WTC11 (cell line): ENCODE results near the gene STK32A. TPM values are rescaled to one million over a fixed set of nuclear protein-coding genes. Genes with fewer than 3 reads are reported as not detected.

Experiments
- ATAC-seq: fragments of 200-7000 bp; cut with Tn5 transposase; 2 replicates; pipeline ENCODE4 v1.10.0; 2021; ENCODE audit warnings: mild to moderate bottlenecking, moderate library complexity
- CTCF ChIA-PET: fragments of 300-600 bp; sonication (Branson Sonifier 250); formaldehyde crosslinking; loops from one replicate; lab custom pipeline; 2021; ENCODE audit warnings: antibody characterized with exemption; lab: Charles Lee
- POLR2A ChIA-PET: fragments of 350-600 bp; sonication (Branson Sonifier 250); formaldehyde crosslinking; loops from one replicate; lab custom pipeline; 2021; ENCODE audit warnings: antibody characterized with exemption; lab: Charles Lee
- DNase-seq: peaks from one replicate; pipeline ENCODE4 v3.0.0; 2021; ENCODE audit warnings: low spot score
- H3K27ac Mint-ChIP-seq: 2 replicates; pipeline ENCODE4 v1.8.0; 2021; ENCODE audit warnings: mixed read lengths
- H3K27me3 Mint-ChIP-seq: 2 replicates; pipeline ENCODE4 v1.8.0; 2021; ENCODE audit warnings: low read depth, mild to moderate bottlenecking, moderate library complexity, mixed read lengths
- H3K36me3 Mint-ChIP-seq: 2 replicates; pipeline ENCODE4 v1.8.0; 2021; ENCODE audit warnings: mixed read lengths
- H3K4me1 Mint-ChIP-seq: 2 replicates; pipeline ENCODE4 v1.8.0; 2022; ENCODE audit warnings: mixed read lengths
- H3K4me3 Mint-ChIP-seq: 2 replicates; pipeline ENCODE4 v1.8.0; 2021; ENCODE audit warnings: mild to moderate bottlenecking, moderate library complexity, mixed read lengths
- H3K9me3 Mint-ChIP-seq: 2 replicates; pipeline ENCODE4 v1.8.0; 2021; ENCODE audit warnings: mixed read lengths
- ATF1 ChIP-seq: sonication (generic); formaldehyde crosslinking; IDR thresholded peaks from 2 replicates; pipeline ENCODE4 v1.8.1; 2023; ENCODE audit warnings: mild to moderate bottlenecking, moderate library complexity, missing genetic modification reagents
- ATF2 ChIP-seq: sonication (generic); formaldehyde crosslinking; IDR thresholded peaks from 2 replicates; pipeline ENCODE4 v1.8.1; 2022; ENCODE audit warnings: low read depth, missing genetic modification reagents, borderline replicate concordance
- EMX1 ChIP-seq: fragments of 250-450 bp; sonication (Bioruptor Pico); IDR thresholded peaks from 2 replicates; pipeline ENCODE4 v1.8.0; 2021; ENCODE audit warnings: mild to moderate bottlenecking
- ETV6 ChIP-seq: sonication (generic); formaldehyde crosslinking; IDR thresholded peaks from 2 replicates; pipeline ENCODE4 v1.8.1; 2022; ENCODE audit warnings: mild to moderate bottlenecking, missing genetic modification reagents
- HMGA2 ChIP-seq: fragments of 250-450 bp; sonication (Bioruptor Pico); IDR thresholded peaks from 2 replicates; pipeline ENCODE4 v1.4.0; 2021; ENCODE audit warnings: mild to moderate bottlenecking, moderate library complexity
- MYBL2 ChIP-seq: sonication (generic); formaldehyde crosslinking; IDR thresholded peaks from 2 replicates; pipeline ENCODE4 v1.8.1; 2023; ENCODE audit warnings: mild to moderate bottlenecking, moderate library complexity, missing genetic modification reagents
- NFE2L1 ChIP-seq: sonication (generic); formaldehyde crosslinking; IDR thresholded peaks from 2 replicates; pipeline ENCODE4 v1.8.1; 2023; ENCODE audit warnings: missing genetic modification reagents
- NFYB ChIP-seq: sonication (generic); formaldehyde crosslinking; conservative IDR thresholded peaks from 2 replicates; pipeline ENCODE4 v1.8.0; 2022; ENCODE audit warnings: low read depth, missing genetic modification reagents
- PREB ChIP-seq: sonication (generic); formaldehyde crosslinking; IDR thresholded peaks from 2 replicates; pipeline ENCODE4 v1.8.1; 2022; ENCODE audit warnings: mild to moderate bottlenecking, missing genetic modification reagents, moderate library complexity, borderline replicate concordance
- PRRX2 ChIP-seq: fragments of 250-450 bp; sonication (Bioruptor Pico); IDR thresholded peaks from 2 replicates; pipeline ENCODE4 v1.8.0; 2021; ENCODE audit warnings: mild to moderate bottlenecking
- RORB ChIP-seq: fragments of 250-450 bp; sonication (Bioruptor Pico); IDR thresholded peaks from 2 replicates; pipeline ENCODE4 v1.9.0; 2021; ENCODE audit warnings: mild to moderate bottlenecking
- SOX15 ChIP-seq: fragments of 250-450 bp; sonication (Bioruptor Pico); IDR thresholded peaks from 2 replicates; pipeline ENCODE4 v1.9.0; 2021; ENCODE audit warnings: mild to moderate bottlenecking
- SP1 ChIP-seq: sonication (generic); formaldehyde crosslinking; conservative IDR thresholded peaks from 2 replicates; pipeline ENCODE4 v1.8.1; 2022; ENCODE audit warnings: missing genetic modification reagents
- STAT6 ChIP-seq: sonication (generic); formaldehyde crosslinking; conservative IDR thresholded peaks from 2 replicates; pipeline ENCODE4 v1.8.1; 2023; ENCODE audit warnings: mild to moderate bottlenecking, low read depth, missing genetic modification reagents, moderate library complexity
- TCF7 ChIP-seq: sonication (generic); formaldehyde crosslinking; IDR thresholded peaks from 2 replicates; pipeline ENCODE4 v1.8.0; 2022; ENCODE audit warnings: mild to moderate bottlenecking, low read depth, missing genetic modification reagents, moderate library complexity
- TEAD4 ChIP-seq: sonication (generic); formaldehyde crosslinking; IDR thresholded peaks from 2 replicates; pipeline ENCODE4 v1.8.0; 2022; ENCODE audit warnings: mild to moderate bottlenecking, missing genetic modification reagents
- USF1 ChIP-seq: sonication (generic); formaldehyde crosslinking; IDR thresholded peaks from 2 replicates; pipeline ENCODE4 v1.8.0; 2022; ENCODE audit warnings: mild to moderate bottlenecking, missing genetic modification reagents
- ZNF121 ChIP-seq: sonication (generic); formaldehyde crosslinking; IDR thresholded peaks from 2 replicates; pipeline ENCODE4 v1.8.0; 2023; ENCODE audit warnings: missing genetic modification reagents
- ZNF219 ChIP-seq: sonication (generic); formaldehyde crosslinking; IDR thresholded peaks from 2 replicates; pipeline ENCODE4 v1.8.0; 2023; ENCODE audit warnings: missing genetic modification reagents, mild to moderate bottlenecking, borderline replicate concordance
- ZNF263 ChIP-seq: sonication (generic); formaldehyde crosslinking; IDR thresholded peaks from 2 replicates; pipeline ENCODE4 v1.8.1; 2022; ENCODE audit warnings: low read depth, mild to moderate bottlenecking, moderate library complexity, missing genetic modification reagents
- ZSCAN18 ChIP-seq: fragments of 250-450 bp; sonication (Bioruptor Pico); IDR thresholded peaks from 2 replicates; pipeline ENCODE4 v2.1.2; 2022; ENCODE audit warnings: mild to moderate bottlenecking, moderate library complexity
- total RNA-seq: library from RNA; stranded (reverse); gene quantifications from 3 replicates; pipeline ENCODE4 v1.2.3, GENCODE V29; 2021
- TF ChIP-seq, protein P1 (sequence below): sonication (generic); formaldehyde crosslinking; IDR thresholded peaks from 2 replicates; pipeline ENCODE4 v1.8.1; 2023; ENCODE audit warnings: mild to moderate bottlenecking, missing genetic modification reagents
- TF ChIP-seq, protein P2 (sequence below): sonication (generic); formaldehyde crosslinking; IDR thresholded peaks from 2 replicates; pipeline ENCODE4 v1.8.0; 2022; ENCODE audit warnings: mild to moderate bottlenecking, missing genetic modification reagents

STK32A gene
- total RNA-seq, 1 experiment from 2014 or later = 1.7 TPM

- no peak for TF ChIP-seq ZSCAN18 (CRISPR knock-in tag)
- TF ChIP-seq SP1 (CRISPR knock-in tag) = no peak
- TF ChIP-seq, protein P1, sequence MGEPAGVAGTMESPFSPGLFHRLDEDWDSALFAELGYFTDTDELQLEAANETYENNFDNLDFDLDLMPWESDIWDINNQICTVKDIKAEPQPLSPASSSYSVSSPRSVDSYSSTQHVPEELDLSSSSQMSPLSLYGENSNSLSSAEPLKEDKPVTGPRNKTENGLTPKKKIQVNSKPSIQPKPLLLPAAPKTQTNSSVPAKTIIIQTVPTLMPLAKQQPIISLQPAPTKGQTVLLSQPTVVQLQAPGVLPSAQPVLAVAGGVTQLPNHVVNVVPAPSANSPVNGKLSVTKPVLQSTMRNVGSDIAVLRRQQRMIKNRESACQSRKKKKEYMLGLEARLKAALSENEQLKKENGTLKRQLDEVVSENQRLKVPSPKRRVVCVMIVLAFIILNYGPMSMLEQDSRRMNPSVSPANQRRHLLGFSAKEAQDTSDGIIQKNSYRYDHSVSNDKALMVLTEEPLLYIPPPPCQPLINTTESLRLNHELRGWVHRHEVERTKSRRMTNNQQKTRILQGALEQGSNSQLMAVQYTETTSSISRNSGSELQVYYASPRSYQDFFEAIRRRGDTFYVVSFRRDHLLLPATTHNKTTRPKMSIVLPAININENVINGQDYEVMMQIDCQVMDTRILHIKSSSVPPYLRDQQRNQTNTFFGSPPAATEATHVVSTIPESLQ (CRISPR knock-in tag) = no peak
- no peak for TF ChIP-seq ETV6 (CRISPR knock-in tag)
- no peak for TF ChIP-seq TCF7 (CRISPR knock-in tag)
- no peak for TF ChIP-seq PRRX2 (CRISPR knock-in tag)
- TF ChIP-seq MYBL2 (CRISPR knock-in tag) = no peak
- TF ChIP-seq ZNF219 (CRISPR knock-in tag) = no peak
- TF ChIP-seq HMGA2 (CRISPR knock-in tag) = no peak
- TF ChIP-seq EMX1 (CRISPR knock-in tag) = no peak
- TF ChIP-seq STAT6 (CRISPR knock-in tag) = no peak
- TF ChIP-seq TEAD4 (CRISPR knock-in tag) = no peak
- TF ChIP-seq ATF2 = no peak
- TF ChIP-seq ATF1 (CRISPR knock-in tag) = no peak
- TF ChIP-seq, protein P2, sequence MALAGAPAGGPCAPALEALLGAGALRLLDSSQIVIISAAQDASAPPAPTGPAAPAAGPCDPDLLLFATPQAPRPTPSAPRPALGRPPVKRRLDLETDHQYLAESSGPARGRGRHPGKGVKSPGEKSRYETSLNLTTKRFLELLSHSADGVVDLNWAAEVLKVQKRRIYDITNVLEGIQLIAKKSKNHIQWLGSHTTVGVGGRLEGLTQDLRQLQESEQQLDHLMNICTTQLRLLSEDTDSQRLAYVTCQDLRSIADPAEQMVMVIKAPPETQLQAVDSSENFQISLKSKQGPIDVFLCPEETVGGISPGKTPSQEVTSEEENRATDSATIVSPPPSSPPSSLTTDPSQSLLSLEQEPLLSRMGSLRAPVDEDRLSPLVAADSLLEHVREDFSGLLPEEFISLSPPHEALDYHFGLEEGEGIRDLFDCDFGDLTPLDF (CRISPR knock-in tag) = no peak
- no peak for TF ChIP-seq ZNF263
- TF ChIP-seq NFYB (CRISPR knock-in tag) = no peak
Measured at GRCh38 chr5:147309621-147310020, 74.8 kb downstream of the STK32A start (continued).

DNA sequence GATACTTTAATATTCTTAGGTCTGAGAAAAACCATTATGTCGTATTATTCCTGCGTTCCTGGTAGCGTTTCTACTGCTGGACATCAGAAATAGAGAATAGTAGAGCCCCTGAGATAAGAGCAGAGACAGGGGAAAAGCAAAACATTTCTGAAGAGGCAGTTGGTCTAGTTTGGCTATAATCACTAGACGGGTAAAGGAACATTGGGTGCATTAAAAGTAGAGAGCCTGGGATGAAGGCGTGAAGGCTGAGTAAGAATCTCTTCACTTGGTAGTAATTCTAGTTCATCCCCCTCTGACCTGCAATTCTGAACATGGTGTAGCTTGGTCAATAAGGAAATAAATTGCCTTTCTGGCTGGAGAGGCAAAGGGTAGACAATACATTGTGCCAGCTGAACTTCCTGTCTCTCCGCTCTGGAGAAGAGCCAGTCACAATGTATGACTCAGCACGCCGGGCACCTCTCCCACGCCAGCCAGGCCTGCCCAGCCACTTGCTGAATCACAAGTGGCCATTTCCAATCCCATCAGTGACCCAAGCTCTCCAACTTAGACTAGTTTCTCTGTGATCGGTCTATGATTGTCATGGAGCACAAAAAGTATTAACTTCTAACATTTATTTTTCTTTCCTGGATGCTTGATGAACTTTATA is 75.4 kb downstream of the STK32A start:
- Mint-ChIP-seq H3K27me3 (no peaks in the 10 kb centered on the region), H3K36me3 (no peaks in the 10 kb centered on the region), H3K9me3 (peaks cover 4% of the 10 kb centered on the region; the same call in 1 of the 2 replicates), H3K4me3 (no peak overlapping the region), H3K27ac (no peak overlapping the region), H3K4me1 (peaks cover 5% of the 10 kb centered on the region)
- ATAC-seq (peak; percentile 70), DNase-seq (no peak)
- CTCF ChIA-PET = no interaction called here
- TF ChIP-seq RORB (CRISPR knock-in tag) = no peak
- no peak for TF ChIP-seq SOX15 (CRISPR knock-in tag)
- no peak for TF ChIP-seq USF1 (CRISPR knock-in tag)
- TF ChIP-seq PREB (CRISPR knock-in tag) = no peak
- 0 out of 2 replicates have a peak, but pooled peaks have one; percentile 38 for TF ChIP-seq NFE2L1 (CRISPR knock-in tag)
- TF ChIP-seq EMX1 (CRISPR knock-in tag) = no peak
- TF ChIP-seq ZNF121 (CRISPR knock-in tag) = no peak
- POLR2A ChIA-PET = no interaction called here
